Measurements from ENCODE around the gene ZBTB33.

The ZBTB33 gene

GRCh38 chrX:120274958-120275357 is 24.3 kb downstream of the ZBTB33 start:
- Histone ChIP-seq H3K27me3 (ENCODE audit: low read depth, low read length) (no peaks in the 10 kb centered on the region), H3K4me3 (ENCODE audit: low read length) (no peak overlapping the region), H3K4me2 (ENCODE audit: low read length) (no peak overlapping the region), H3K27ac (ENCODE audit: low read length) (no peak overlapping the region), H3K9me3 (ENCODE audit: insufficient read depth, low read length) (no peaks in the 10 kb centered on the region), H3K36me3 (replicated peaks; ENCODE audit: low read depth, low read length) (no peaks in the 10 kb centered on the region), H3K79me2 (ENCODE audit: low read length) (no peaks in the 10 kb centered on the region), H2AFZ (ENCODE audit: low read depth, low read length) (no peak overlapping the region), H3K4me1 (ENCODE audit: low read length) (peaks cover 4% of the 10 kb centered on the region), H4K20me1 (ENCODE audit: insufficient read depth, low read length) (no peaks in the 10 kb centered on the region), H3K9ac (ENCODE audit: low read length) (no peak overlapping the region)
- TF ChIP-seq EZH2phosphoT487 (IDR thresholded peaks at IDR 0.05; ENCODE audit: low read depth) (no peak), CTCF (IDR thresholded peaks at IDR 0.05; ENCODE audit: low read depth, low read length) (no peak)

DNA sequence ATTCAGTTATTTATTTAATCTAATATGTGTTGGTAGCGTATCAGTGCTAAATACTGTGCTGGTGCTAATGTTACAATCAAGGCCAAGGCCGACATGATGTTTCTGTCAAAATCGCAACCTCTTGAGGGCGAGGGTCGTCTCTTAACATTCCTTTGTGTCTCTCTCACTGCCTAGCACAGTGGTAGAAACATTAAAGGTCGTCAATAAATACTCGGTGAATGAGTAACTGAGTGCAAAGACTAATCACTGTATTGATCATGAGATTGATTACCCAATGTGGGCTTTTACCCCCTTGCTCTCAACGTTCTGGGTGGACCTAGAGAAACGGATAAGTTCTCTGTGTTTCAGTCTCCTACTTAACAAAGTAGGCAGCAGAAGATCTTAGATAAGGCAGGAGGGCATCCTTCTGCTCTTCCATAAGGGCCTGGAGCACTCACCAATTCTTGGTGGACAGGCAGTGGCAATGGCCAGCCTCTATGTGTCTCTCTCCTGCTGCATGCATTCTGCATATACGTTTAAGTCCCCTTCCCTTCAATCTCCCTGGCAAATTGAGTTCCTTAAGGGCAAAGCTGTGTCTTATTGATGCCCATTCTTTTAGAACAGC is 30.5 kb downstream of the ZBTB33 start:
- H3K9ac ChIP-seq (ENCODE audit: low read length): no peak overlapping the region
- no peaks in the 10 kb centered on the region for H3K79me2 ChIP-seq (ENCODE audit: low read length)
- H4K20me1 ChIP-seq (ENCODE audit: insufficient read depth, low read length): no peaks in the 10 kb centered on the region
- TF ChIP-seq EZH2phosphoT487 (IDR thresholded peaks at IDR 0.05; ENCODE audit: low read depth): no peak
- H3K27ac ChIP-seq (ENCODE audit: low read length): no peak overlapping the region
- H3K4me2 ChIP-seq (ENCODE audit: low read length): no peak overlapping the region
- peaks cover 4% of the 10 kb centered on the region for H3K4me1 ChIP-seq (ENCODE audit: low read length)
- no peaks in the 10 kb centered on the region for H3K36me3 ChIP-seq (replicated peaks; ENCODE audit: low read depth, low read length)
- H2AFZ ChIP-seq (ENCODE audit: low read depth, low read length): no peak overlapping the region
- H3K9me3 ChIP-seq (ENCODE audit: insufficient read depth, low read length): no peaks in the 10 kb centered on the region
- no peaks in the 10 kb centered on the region for H3K27me3 ChIP-seq (ENCODE audit: low read depth, low read length)
- H3K4me3 ChIP-seq (ENCODE audit: low read length): no peak overlapping the region

GRCh38 chrX:120281761-120282160 is 31.1 kb downstream of the ZBTB33 start:
- Histone ChIP-seq H3K9me3 (ENCODE audit: insufficient read depth, low read length) (no peaks in the 10 kb centered on the region), H2AFZ (ENCODE audit: low read depth, low read length) (no peak overlapping the region), H3K4me1 (ENCODE audit: low read length) (peaks cover 7% of the 10 kb centered on the region), H3K4me2 (ENCODE audit: low read length) (no peak overlapping the region), H3K79me2 (ENCODE audit: low read length) (no peaks in the 10 kb centered on the region), H3K36me3 (replicated peaks; ENCODE audit: low read depth, low read length) (no peaks in the 10 kb centered on the region), H3K9ac (ENCODE audit: low read length) (no peak overlapping the region), H3K27me3 (ENCODE audit: low read depth, low read length) (no peaks in the 10 kb centered on the region), H3K4me3 (ENCODE audit: low read length) (no peak overlapping the region), H4K20me1 (ENCODE audit: insufficient read depth, low read length) (no peaks in the 10 kb centered on the region), H3K27ac (ENCODE audit: low read length) (no peak overlapping the region)
- no peak for TF ChIP-seq EZH2phosphoT487 (IDR thresholded peaks at IDR 0.05; ENCODE audit: low read depth)
- no peak for TF ChIP-seq CTCF (IDR thresholded peaks at IDR 0.05; ENCODE audit: low read depth, low read length)

- H3K79me2 ChIP-seq (ENCODE audit: low read length): no peaks in the 10 kb centered on the region
- peaks cover 16% of the 10 kb centered on the region for H3K4me1 ChIP-seq (ENCODE audit: low read length)
- no peak for TF ChIP-seq CTCF (IDR thresholded peaks at IDR 0.05; ENCODE audit: low read depth, low read length)
- TF ChIP-seq EZH2phosphoT487 (IDR thresholded peaks at IDR 0.05; ENCODE audit: low read depth): no peak
Measured at GRCh38 chrX:120282697-120283096, 32.1 kb downstream of the ZBTB33 start.

More at GRCh38 chrX:120282697-120283096, 32.1 kb downstream of the ZBTB33 start:
- Histone ChIP-seq H3K4me3 (ENCODE audit: low read length) (no peak overlapping the region), H3K27ac (ENCODE audit: low read length) (no peak overlapping the region), H3K9me3 (ENCODE audit: insufficient read depth, low read length) (no peaks in the 10 kb centered on the region), H3K36me3 (replicated peaks; ENCODE audit: low read depth, low read length) (no peaks in the 10 kb centered on the region), H2AFZ (ENCODE audit: low read depth, low read length) (no peak overlapping the region), H4K20me1 (ENCODE audit: insufficient read depth, low read length) (no peaks in the 10 kb centered on the region), H3K4me2 (ENCODE audit: low read length) (no peak overlapping the region), H3K9ac (ENCODE audit: low read length) (no peak overlapping the region), H3K27me3 (ENCODE audit: low read depth, low read length) (no peaks in the 10 kb centered on the region)

All from OCI-LY3 (cell line).